Pons (tissue), 1 donor: Measurements from ENCODE around the gene KLHL12.
"Not testable (repeated sequence)": the region's sequence is repeated elsewhere in the genome, so short reads cannot be mapped to it uniquely, and the experiment has no call there.

Experiments
- DNase-seq: peaks from one replicate; pipeline ENCODE4 v3.0.0-alpha.2; 2016; ENCODE audit warnings: low spot score

The KLHL12 gene

GRCh38 chr1:202951437-202951836 lies 24.4 kb upstream of the KLHL12 start:
- no peak for DNase-seq

DNA sequence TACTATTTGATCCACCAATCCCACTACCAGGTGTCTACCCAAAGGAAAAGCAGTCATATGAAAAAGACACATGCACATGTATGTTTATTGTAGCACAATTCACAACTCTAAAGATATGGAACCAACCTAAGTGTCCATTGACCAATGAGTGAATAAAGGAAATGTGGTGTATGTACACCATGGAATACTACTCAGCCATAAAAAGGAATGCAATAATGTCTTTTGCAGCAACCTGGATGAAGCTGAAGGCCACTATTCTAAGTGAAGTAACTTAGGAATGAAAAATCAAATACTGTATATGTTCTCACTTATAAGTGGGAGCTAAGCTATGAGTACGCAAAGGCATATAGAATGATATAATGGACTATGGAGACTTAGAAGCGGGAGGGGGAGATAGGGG lies 18.4 kb upstream of the KLHL12 start:
- DNase-seq: no peak

GRCh38 chr1:202944438-202944921 lies 17.4 kb upstream of the KLHL12 start:
- no peak for DNase-seq

DNA sequence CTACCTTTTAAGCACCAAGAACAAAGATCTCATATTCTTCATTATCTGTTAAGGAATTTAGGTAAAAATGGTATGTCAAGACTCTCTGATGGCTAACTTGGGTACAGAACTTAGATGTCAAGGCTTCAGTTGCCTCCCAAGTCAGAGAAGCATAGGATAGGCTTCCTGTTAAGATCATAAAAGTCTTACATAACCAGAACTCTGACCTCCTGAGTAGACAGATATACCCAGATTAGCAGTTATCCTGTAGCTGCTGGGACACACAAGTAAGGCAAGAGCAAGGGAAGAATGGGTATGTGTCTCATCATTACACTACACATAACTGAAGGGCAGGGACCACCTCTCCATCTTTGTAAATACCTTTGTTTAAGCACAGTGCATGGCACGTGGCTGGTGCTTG lies 15.4 kb upstream of the KLHL12 start:
- no peak for DNase-seq

DNA sequence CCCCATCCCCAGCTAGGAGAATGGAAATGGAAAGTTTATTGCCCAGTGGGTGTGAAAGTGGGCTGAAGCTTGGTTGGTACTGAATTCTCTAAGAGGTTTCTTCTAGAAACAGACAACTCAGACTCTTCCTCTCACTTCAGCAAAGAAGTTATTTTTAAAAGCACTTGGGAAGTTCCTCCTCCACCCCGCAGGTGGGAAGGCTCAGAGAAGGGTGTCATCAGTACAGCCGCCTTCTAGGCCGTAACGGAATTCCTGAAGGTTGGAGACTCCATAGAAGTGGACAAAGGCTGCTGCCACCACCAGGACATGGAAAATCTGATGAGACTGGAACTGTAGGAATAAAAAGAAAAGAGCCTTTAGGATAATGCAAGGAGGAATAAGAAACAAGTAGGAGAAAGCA lies 14.3 kb upstream of the KLHL12 start:
- no peak for DNase-seq

DNA sequence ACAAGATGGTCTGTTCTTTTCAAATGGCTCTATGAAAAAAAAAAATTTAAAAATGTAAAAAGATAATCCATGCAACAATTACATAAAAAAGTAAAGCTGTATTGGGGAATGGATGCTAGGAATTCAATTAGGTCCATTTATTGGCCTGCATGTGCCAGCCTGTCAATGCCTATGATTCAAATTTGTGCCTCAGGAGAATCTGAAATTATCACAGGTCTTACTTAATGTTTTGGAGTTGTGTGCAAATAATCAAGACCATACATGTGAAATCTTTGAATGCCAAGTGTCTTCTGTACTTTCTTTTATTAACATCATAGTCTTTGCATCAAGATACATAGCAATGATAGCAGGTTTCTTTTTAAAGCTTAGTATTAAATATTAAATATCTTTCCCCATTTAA lies 13.5 kb upstream of the KLHL12 start:
- no peak for DNase-seq

- DNase-seq: no peak
Measured at GRCh38 chr1:202938287-202938925, 11.4 kb upstream of the KLHL12 start.

DNA sequence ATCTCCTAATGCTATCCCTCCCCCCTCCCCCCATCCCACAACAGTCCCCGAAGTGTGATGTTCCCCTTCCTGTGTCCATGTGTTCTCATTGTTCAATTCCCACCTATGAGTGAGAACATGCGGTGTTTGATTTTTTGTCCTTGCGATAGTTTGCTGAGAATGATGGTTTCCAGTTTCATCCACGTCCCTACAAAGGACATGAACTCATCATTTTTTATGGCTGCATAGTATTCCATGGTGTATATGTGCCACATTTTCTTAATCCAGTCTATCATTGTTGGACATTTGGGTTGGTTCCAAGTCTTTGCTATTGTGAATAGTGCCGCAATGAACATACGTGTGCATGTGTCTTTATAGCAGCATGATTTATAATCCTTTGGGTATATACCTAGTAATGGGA lies 9.4 kb upstream of the KLHL12 start:
- not testable (repeated sequence) for DNase-seq

DNA sequence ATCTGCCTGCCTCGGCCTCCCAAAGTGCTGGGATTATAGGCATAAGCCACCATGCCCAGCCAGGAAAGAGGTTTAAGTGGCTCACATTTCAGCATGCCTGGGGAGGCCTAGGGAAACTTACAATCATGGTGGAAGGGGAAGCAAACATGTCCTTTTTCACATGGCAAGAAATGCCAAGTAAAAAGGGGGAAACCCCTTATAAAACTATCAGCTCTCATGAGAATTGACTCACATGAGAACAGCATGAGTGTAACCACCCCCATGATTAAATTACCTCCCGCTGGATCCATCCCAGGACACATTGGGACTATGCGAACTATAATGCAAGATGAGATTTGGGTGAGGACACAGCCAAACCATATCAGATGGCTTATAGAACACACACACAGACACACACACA lies 8.8 kb upstream of the KLHL12 start:
- no peak for DNase-seq

GRCh38 chr1:202934755-202935154 lies 7.7 kb upstream of the KLHL12 start:
- no peak for DNase-seq

- no peak for DNase-seq
Measured at GRCh38 chr1:202932476-202932875, 5.4 kb upstream of the KLHL12 start.

- DNase-seq: no peak
Measured at GRCh38 chr1:202923533-202923932, 3.5 kb downstream of the KLHL12 start.

GRCh38 chr1:202919615-202920014 lies 7.4 kb downstream of the KLHL12 start:
- DNase-seq: no peak

GRCh38 chr1:202915146-202915545 lies 11.9 kb downstream of the KLHL12 start:
- DNase-seq: no peak

DNA sequence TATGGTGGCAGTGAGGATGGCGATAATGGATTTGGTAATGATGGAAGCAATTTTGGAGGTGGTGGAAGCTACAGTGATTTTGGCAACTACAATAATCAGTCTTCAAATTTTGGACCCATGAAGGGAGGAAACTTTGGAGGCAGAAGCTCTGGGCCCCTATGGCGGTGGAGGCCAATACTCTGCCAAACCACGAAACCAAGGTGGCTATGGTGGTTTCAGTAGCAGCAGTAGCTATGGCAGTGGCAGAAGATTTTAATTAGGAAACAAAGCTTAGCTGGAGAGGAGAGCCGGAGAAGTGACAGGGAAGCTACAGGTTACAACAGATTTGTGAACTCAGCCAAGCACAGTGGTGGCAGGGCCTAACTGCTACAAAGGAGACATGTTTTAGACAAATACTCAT lies 14.6 kb downstream of the KLHL12 start:
- not testable (repeated sequence) for DNase-seq

GRCh38 chr1:202909494-202909893 lies 17.5 kb downstream of the KLHL12 start:
- no peak for DNase-seq

DNA sequence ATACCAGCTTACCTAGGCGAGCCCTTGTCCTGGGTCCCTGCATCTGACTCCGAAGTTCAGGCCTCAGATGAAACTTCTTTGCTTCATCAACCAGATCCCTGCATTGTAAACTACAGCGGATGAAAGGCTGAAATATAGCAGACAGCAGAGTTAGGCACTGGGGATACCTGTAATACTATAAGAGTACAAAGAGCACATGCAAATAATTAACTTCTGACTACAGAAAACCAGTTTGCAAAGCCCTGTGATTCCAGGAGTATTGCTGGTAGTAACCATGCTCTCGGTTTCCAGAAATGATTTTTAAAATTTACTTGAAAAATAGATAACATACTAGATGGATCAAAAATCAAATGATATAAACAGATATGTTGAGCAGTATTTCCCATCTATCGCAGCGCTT lies 18.0 kb downstream of the KLHL12 start:
- no peak for DNase-seq

DNA sequence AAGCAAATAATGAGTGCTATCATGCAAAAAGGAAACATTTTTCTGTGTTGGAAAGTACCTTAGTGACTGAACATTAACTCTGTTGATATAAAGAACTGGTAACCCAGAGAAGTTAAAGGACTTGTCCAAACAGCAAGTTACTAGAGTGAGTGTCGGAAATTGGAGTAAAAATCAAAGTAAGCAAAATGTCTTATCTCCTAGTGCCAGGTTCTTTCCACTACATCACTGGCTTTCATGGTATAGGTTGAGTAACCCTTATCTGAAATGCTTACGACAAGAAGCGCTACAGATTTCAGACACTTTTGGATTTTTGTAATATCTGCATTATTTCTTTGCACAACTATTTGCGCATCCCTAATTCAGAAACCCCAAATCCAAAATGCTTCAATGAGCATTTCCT lies 21.7 kb downstream of the KLHL12 start:
- no peak for DNase-seq

- DNase-seq: not testable (repeated sequence)
Measured at GRCh38 chr1:202903808-202904207, 23.2 kb downstream of the KLHL12 start.

GRCh38 chr1:202901555-202901954 lies 25.5 kb downstream of the KLHL12 start:
- DNase-seq: no peak

DNA sequence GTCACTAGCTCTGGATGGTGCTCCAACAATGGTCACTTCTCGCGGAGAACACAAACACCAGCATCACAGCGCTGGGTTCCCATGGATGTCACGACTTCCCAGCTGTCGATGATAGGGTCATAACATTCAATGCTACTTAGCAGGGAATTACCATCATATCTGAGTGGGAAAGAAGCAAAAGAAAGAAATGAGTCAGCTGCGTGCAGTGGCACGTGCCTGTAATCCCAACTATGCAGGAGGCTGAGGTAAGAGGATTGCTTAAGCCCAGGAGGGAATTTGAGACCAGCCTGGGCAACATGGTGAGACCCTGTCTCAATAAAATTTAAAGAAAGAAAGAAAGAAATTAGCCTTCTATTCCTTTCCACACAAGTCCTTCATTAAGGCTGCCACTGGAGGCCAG lies 34.5 kb downstream of the KLHL12 start:
- no peak for DNase-seq

- no peak for DNase-seq
Measured at GRCh38 chr1:202890392-202890791, 36.6 kb downstream of the KLHL12 start.

GRCh38 chr1:202888531-202889360 lies 38.3 kb downstream of the KLHL12 start, which contains the start of gene RABIF:
Gene RABIF, minus strand, starts transcription at chr1:202889149. Its CDS starts 51 bp downstream, at chr1:202889098.
- peak; percentile 96 for DNase-seq

- no peak for DNase-seq
Measured at GRCh38 chr1:202888221-202888530, 38.9 kb downstream of the KLHL12 start.
